ENCODE data around the gene KLRD1.
"Not testable (repeated sequence)": the region's sequence is repeated elsewhere in the genome, so short reads cannot be mapped to it uniquely, and the experiment has no call there.

KLRD1 gene

GRCh38 chr12:10331642-10332239, 24.1 kb downstream of the KLRD1 start:
- no CpG with 5 or more reads among the region's 2 CpGs for WGBS, 2 donors (ENCODE audit: extremely low coverage in 2 of 2, insufficient read length in 2 of 2, insufficient replicate concordance in 1 of 2)
- Histone ChIP-seq H3K27me3 (ENCODE audit: control insufficient read depth in 3 of 3, insufficient read depth in 3 of 3, low read depth in 1 of 3, low read length in 3 of 3) (no peaks in the 10 kb centered on the region), H2BK15ac (ENCODE audit: low read length) (no peak overlapping the region), H2BK12ac (ENCODE audit: low read length) (no peak overlapping the region), H3K4me2 (ENCODE audit: insufficient read depth, low read length, poor library complexity, severe bottlenecking) (no peak overlapping the region), H2BK120ac (ENCODE audit: low read depth, low read length) (no peak overlapping the region), H3K23ac (ENCODE audit: low read depth, low read length, poor library complexity) (no peak overlapping the region), H2AK5ac (ENCODE audit: low read depth, low read length) (no peak overlapping the region), H3K27ac (replicated peaks; ENCODE audit: low read length) (no peak overlapping the region), H2AFZ (ENCODE audit: low read length) (no peak overlapping the region), H3K14ac (ENCODE audit: low read length) (no peak overlapping the region), H3K4ac (ENCODE audit: low read length) (no peak overlapping the region), H3K79me1 (ENCODE audit: low read depth, low read length) (no peaks in the 10 kb centered on the region), H2BK5ac (ENCODE audit: low read length) (no peak overlapping the region), H3K4me1 (ENCODE audit: control insufficient read depth in 2 of 2, insufficient read depth in 1 of 2, low read depth in 1 of 2, low read length in 2 of 2) (no peaks in the 10 kb centered on the region), H4K91ac (ENCODE audit: low read depth, low read length, poor library complexity) (no peak overlapping the region), H4K8ac (ENCODE audit: low read depth, low read length) (no peak overlapping the region), H3K36me3 (replicated peaks in 1 of 2; ENCODE audit: control insufficient read depth in 2 of 2, insufficient read depth in 2 of 2, low read length in 2 of 2) (no peaks in the 10 kb centered on the region), H3K4me3 (ENCODE audit: low read length in 2 of 2) (no peak overlapping the region), H3K9ac (ENCODE audit: low read depth, low read length, poor library complexity) (no peak overlapping the region), H3K9me3 (replicated peaks in 1 of 2; ENCODE audit: control insufficient read depth in 2 of 2, insufficient read depth in 1 of 2, low read depth in 1 of 2, low read length in 2 of 2) (no peaks in the 10 kb centered on the region), H3K18ac (ENCODE audit: low read length) (no peak overlapping the region)
- DNase-seq (ENCODE audit: low spot score) = peak; percentile 39

- H3K23ac ChIP-seq (ENCODE audit: low read depth, low read length, poor library complexity); H3K18ac ChIP-seq (ENCODE audit: low read length); H3K36me3 ChIP-seq (replicated peaks in 1 of 2; ENCODE audit: control insufficient read depth in 2 of 2, insufficient read depth in 2 of 2, low read length in 2 of 2); H3K79me1 ChIP-seq (ENCODE audit: low read depth, low read length); H4K8ac ChIP-seq (ENCODE audit: low read depth, low read length); H3K9ac ChIP-seq (ENCODE audit: low read depth, low read length, poor library complexity); H2BK15ac ChIP-seq (ENCODE audit: low read length); H3K4me1 ChIP-seq (ENCODE audit: control insufficient read depth in 2 of 2, insufficient read depth in 1 of 2, low read depth in 1 of 2, low read length in 2 of 2); H3K4me2 ChIP-seq (ENCODE audit: insufficient read depth, low read length, poor library complexity, severe bottlenecking); H2AK5ac ChIP-seq (ENCODE audit: low read depth, low read length); H3K27me3 ChIP-seq (ENCODE audit: control insufficient read depth in 3 of 3, insufficient read depth in 3 of 3, low read depth in 1 of 3, low read length in 3 of 3); H3K4ac ChIP-seq (ENCODE audit: low read length); H3K4me3 ChIP-seq (ENCODE audit: low read length in 2 of 2); H2AFZ ChIP-seq (ENCODE audit: low read length); H2BK12ac ChIP-seq (ENCODE audit: low read length); H3K9me3 ChIP-seq (replicated peaks in 1 of 2; ENCODE audit: control insufficient read depth in 2 of 2, insufficient read depth in 1 of 2, low read depth in 1 of 2, low read length in 2 of 2); H4K91ac ChIP-seq (ENCODE audit: low read depth, low read length, poor library complexity); H3K27ac ChIP-seq (replicated peaks; ENCODE audit: low read length); H2BK120ac ChIP-seq (ENCODE audit: low read depth, low read length); H3K14ac ChIP-seq (ENCODE audit: low read length); DNase-seq (ENCODE audit: low spot score); H2BK5ac ChIP-seq (ENCODE audit: low read length): not testable (repeated sequence)
- WGBS, 2 donors (ENCODE audit: extremely low coverage in 2 of 2, insufficient read length in 2 of 2, insufficient replicate concordance in 1 of 2) = no CpG with 5 or more reads among the region's 4 CpGs
Observed at GRCh38 chr12:10336196-10336595, 28.5 kb downstream of the KLRD1 start.

- not testable (repeated sequence) for H2AFZ ChIP-seq (ENCODE audit: low read length); H3K27me3 ChIP-seq (ENCODE audit: control insufficient read depth in 3 of 3, insufficient read depth in 3 of 3, low read depth in 1 of 3, low read length in 3 of 3); H4K91ac ChIP-seq (ENCODE audit: low read depth, low read length, poor library complexity); H3K4me1 ChIP-seq (ENCODE audit: control insufficient read depth in 2 of 2, insufficient read depth in 1 of 2, low read depth in 1 of 2, low read length in 2 of 2); H3K36me3 ChIP-seq (replicated peaks in 1 of 2; ENCODE audit: control insufficient read depth in 2 of 2, insufficient read depth in 2 of 2, low read length in 2 of 2); H4K8ac ChIP-seq (ENCODE audit: low read depth, low read length); H3K23ac ChIP-seq (ENCODE audit: low read depth, low read length, poor library complexity); H2BK120ac ChIP-seq (ENCODE audit: low read depth, low read length); H3K9me3 ChIP-seq (replicated peaks in 1 of 2; ENCODE audit: control insufficient read depth in 2 of 2, insufficient read depth in 1 of 2, low read depth in 1 of 2, low read length in 2 of 2); H3K18ac ChIP-seq (ENCODE audit: low read length); H2BK15ac ChIP-seq (ENCODE audit: low read length); DNase-seq (ENCODE audit: low spot score); H3K27ac ChIP-seq (replicated peaks; ENCODE audit: low read length); H3K4me2 ChIP-seq (ENCODE audit: insufficient read depth, low read length, poor library complexity, severe bottlenecking); H3K9ac ChIP-seq (ENCODE audit: low read depth, low read length, poor library complexity); H2BK5ac ChIP-seq (ENCODE audit: low read length); H2AK5ac ChIP-seq (ENCODE audit: low read depth, low read length); H3K14ac ChIP-seq (ENCODE audit: low read length); H3K4ac ChIP-seq (ENCODE audit: low read length); H3K4me3 ChIP-seq (ENCODE audit: low read length in 2 of 2); H3K79me1 ChIP-seq (ENCODE audit: low read depth, low read length); H2BK12ac ChIP-seq (ENCODE audit: low read length)
- WGBS, 2 donors (ENCODE audit: extremely low coverage in 2 of 2, insufficient read length in 2 of 2, insufficient replicate concordance in 1 of 2) = no CpG with 5 or more reads among the region's 4 CpGs
Observed at GRCh38 chr12:10338470-10338869, 30.8 kb downstream of the KLRD1 start.

GRCh38 chr12:10339053-10339840, 31.6 kb downstream of the KLRD1 start:
- no peak overlapping the region for H3K4ac ChIP-seq (ENCODE audit: low read length)
- no peak overlapping the region for H2AK5ac ChIP-seq (ENCODE audit: low read depth, low read length)
- no peak overlapping the region for H4K8ac ChIP-seq (ENCODE audit: low read depth, low read length)
- no peak overlapping the region for H3K14ac ChIP-seq (ENCODE audit: low read length)
- H3K4me3 ChIP-seq (ENCODE audit: low read length in 2 of 2) = no peak overlapping the region
- no peak overlapping the region for H3K18ac ChIP-seq (ENCODE audit: low read length)
- H2BK5ac ChIP-seq (ENCODE audit: low read length) = no peak overlapping the region
- no peaks in the 10 kb centered on the region for H3K27me3 ChIP-seq (ENCODE audit: control insufficient read depth in 3 of 3, insufficient read depth in 3 of 3, low read depth in 1 of 3, low read length in 3 of 3)
- H3K27ac ChIP-seq (replicated peaks; ENCODE audit: low read length) = no peak overlapping the region
- no peaks in the 10 kb centered on the region for H3K79me1 ChIP-seq (ENCODE audit: low read depth, low read length)
- H2BK15ac ChIP-seq (ENCODE audit: low read length) = no peak overlapping the region
- H2BK12ac ChIP-seq (ENCODE audit: low read length) = no peak overlapping the region
- H3K23ac ChIP-seq (ENCODE audit: low read depth, low read length, poor library complexity) = no peak overlapping the region
- H3K4me1 ChIP-seq (ENCODE audit: control insufficient read depth in 2 of 2, insufficient read depth in 1 of 2, low read depth in 1 of 2, low read length in 2 of 2) = no peaks in the 10 kb centered on the region
- no peak overlapping the region for H3K4me2 ChIP-seq (ENCODE audit: insufficient read depth, low read length, poor library complexity, severe bottlenecking)
- no peak overlapping the region for H4K91ac ChIP-seq (ENCODE audit: low read depth, low read length, poor library complexity)
- no peak overlapping the region for H2BK120ac ChIP-seq (ENCODE audit: low read depth, low read length)
- no peaks in the 10 kb centered on the region for H3K9me3 ChIP-seq (replicated peaks in 1 of 2; ENCODE audit: control insufficient read depth in 2 of 2, insufficient read depth in 1 of 2, low read depth in 1 of 2, low read length in 2 of 2)
- DNase-seq (ENCODE audit: low spot score) = no peak
- WGBS, 2 donors (ENCODE audit: extremely low coverage in 2 of 2, insufficient read length in 2 of 2, insufficient replicate concordance in 1 of 2) = no CpG with 5 or more reads among the region's 9 CpGs
- no peaks in the 10 kb centered on the region for H3K36me3 ChIP-seq (replicated peaks in 1 of 2; ENCODE audit: control insufficient read depth in 2 of 2, insufficient read depth in 2 of 2, low read length in 2 of 2)
- no peak overlapping the region for H2AFZ ChIP-seq (ENCODE audit: low read length)
- no peak overlapping the region for H3K9ac ChIP-seq (ENCODE audit: low read depth, low read length, poor library complexity)
